GM10847 (cell line): ENCODE results near the gene STAB1.

ENCODE experiments used
- POLR2A ChIP-seq: IDR thresholded peaks from 2 replicates; pipeline ENCODE4 v1.6.1; 2011; ENCODE audit not compliant: insufficient read length; ENCODE audit errors: extremely low read depth

The STAB1 gene

GRCh38 chr3:52454250-52454937 lies 40.7 kb upstream of the STAB1 start:
- no peak for TF ChIP-seq POLR2A

GRCh38 chr3:52454938-52455282 lies 40.2 kb upstream of the STAB1 start:
- no peak for TF ChIP-seq POLR2A

GRCh38 chr3:52455283-52456168 lies 39.6 kb upstream of the STAB1 start, which contains the start of gene NISCH:
Gene NISCH, plus strand, starts transcription at chr3:52455604. Its CDS starts 38 bp downstream, at chr3:52455642.
- TF ChIP-seq POLR2A = peak; percentile 92

- TF ChIP-seq POLR2A = no peak
These were observed 38.9 kb upstream of the STAB1 start for GRCh38 chr3:52456169-52456799.

- no peak for TF ChIP-seq POLR2A
These were observed 38.3 kb upstream of the STAB1 start for GRCh38 chr3:52456800-52457183.

DNA sequence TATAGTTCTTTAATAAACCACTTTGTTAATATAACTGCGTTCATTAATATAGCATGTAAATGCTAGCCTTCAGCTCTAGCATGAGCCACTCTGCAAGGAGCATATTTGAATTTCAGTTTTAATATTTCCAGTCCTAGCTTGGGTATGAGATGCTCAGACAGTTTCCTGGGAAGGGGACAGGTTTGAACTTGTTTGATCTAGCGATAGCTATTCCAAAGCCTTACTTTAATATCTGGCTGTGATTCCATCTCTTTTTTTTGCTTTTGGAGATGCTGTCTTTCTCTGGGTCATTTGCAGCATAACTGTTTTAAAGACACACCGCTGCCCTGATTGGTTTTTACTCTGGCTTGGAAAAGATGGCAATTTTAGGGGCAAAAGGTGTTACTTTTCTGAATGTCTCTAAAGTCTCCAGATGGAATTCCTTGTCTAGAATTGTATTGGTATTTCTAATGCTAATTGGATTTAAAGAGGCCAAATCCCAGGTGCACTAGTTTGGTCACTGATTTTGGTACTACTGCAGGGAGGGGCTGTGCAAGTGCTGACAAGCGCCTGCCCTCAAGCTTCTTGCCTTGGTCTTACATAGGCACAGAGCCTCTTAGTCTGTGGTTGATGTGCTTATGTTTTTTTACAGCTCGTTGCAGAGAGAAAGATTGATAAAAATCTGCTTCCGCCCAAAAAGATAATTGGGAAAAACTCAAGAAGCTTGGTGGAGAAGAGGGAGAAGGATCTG lies 36.9 kb upstream of the STAB1 start:
- TF ChIP-seq POLR2A = no peak

DNA sequence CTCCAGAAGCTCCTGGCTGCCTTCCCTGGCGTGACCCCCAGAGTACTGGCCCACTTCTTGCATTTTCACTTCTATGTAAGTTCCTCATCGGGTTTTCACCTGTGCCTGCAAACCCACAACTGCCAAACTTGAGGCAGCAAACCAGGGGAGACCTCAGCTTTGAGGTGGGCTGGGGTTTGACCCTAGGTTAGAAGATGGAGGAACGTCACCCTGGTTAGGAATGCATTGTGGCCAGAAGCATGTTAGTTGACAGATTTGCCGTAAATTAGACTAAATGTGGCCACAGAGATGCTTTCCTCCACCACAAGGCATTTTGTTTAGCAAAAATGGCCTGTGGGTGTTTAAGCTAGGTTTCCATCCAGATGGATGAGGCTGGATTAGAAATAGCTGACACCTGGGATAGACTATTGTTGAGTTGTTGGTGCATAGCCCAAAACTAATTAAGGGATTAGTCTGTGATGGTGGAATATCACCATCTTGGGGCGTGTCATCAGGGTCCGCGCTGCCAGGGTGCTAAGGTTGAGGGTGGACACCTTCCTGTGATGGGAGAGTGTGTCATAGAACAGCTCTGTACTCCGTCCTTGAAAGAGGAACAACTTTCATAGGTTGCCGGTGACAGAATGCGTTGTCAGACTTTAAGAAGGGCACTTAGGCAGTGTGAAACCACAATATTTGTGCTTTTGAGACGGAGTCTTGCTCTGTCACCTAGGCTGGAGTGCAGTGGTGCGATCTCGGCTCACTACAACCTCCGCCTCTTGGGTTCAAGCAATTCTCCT lies 36.2 kb upstream of the STAB1 start:
- TF ChIP-seq POLR2A = no peak

DNA sequence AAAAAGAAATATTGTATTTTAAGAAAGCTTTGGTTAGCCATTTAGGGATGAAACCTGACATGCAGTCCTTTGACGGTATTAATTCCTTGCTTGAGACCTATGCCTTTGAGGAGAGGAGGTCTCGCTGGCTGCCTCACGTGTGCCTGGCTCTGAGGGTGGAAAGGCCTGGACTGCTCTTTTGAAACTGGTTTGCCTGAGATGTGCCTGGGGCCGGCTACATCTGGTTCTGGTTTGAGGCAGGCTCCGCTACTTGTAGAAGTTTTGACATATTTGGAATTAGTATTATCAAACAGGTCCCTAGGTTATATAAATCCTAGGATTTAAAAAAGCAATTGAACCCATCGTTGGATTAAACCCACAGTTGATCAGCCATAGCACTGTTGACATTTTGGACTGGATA lies 33.3 kb upstream of the STAB1 start:
- TF ChIP-seq POLR2A = no peak

DNA sequence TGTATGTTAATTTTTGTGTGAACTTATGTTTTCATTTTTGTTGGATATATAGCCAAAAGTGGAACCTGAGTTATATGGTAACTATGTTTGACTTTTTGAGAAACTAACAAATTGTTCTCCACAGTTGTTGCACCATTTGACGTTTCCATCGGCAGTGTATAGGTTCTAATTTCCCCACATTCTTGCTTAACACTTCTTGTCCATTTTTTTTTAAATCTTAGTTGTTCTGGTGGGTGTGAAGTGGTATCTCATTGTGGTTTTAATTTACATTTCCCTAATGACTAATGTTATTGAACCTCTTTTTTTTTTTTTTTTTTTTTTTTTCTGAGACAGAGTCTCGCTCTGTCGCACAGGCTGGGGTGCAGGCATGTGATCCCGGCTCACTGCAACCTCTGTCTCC lies 31.7 kb upstream of the STAB1 start:
- no peak for TF ChIP-seq POLR2A

GRCh38 chr3:52468336-52468735 lies 26.8 kb upstream of the STAB1 start:
- TF ChIP-seq POLR2A = no peak

DNA sequence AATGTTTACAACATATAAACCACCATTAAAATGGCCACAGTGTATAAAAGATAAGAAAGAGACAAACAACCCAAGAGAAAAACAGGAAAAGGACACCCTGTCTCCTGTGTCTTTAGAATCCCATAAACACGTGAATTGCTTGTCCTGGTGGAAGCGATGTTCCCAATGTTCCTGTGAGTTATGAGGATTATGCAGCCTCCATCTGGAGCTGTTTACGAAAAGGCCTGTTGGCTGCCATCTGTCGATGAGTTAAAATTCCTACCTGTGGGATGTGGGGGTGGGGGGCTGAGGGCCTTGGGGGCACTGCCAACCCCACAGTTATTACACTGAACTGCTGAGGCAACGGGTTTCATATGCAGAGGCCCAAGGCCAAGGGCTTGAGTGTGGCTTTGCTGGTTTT lies 26.1 kb upstream of the STAB1 start:
- TF ChIP-seq POLR2A = no peak

GRCh38 chr3:52470920-52471319 lies 24.2 kb upstream of the STAB1 start:
- TF ChIP-seq POLR2A = no peak

- no peak for TF ChIP-seq POLR2A
These were observed 23.5 kb upstream of the STAB1 start for GRCh38 chr3:52471371-52472238.
